Peyer's patch (tissue), 4 donors: ENCODE data around the gene PKN1. TPM values are rescaled to one million over a fixed set of nuclear protein-coding genes. Genes with fewer than 3 reads are reported as not detected.

Experiments used
- DNase-seq, 3 donors: peaks; one replicate each; pipeline ENCODE4 v3.0.0-alpha.2; 2017 to 2019
- H3K27ac ChIP-seq, 4 donors: fragments of 200-600 bp; sonication (generic); one replicate each; pipeline ENCODE4 v1.5.1; 2016 to 2019
- H3K27me3 ChIP-seq, 2 donors: fragments of 200-600 bp; sonication (generic); one replicate each; pipeline ENCODE4 v1.5.1; 2019
- H3K36me3 ChIP-seq, 3 donors: fragments of 200-600 bp; sonication (generic); one replicate each; pipeline ENCODE4 v1.5.1; 2016 to 2019
- H3K4me1 ChIP-seq, 4 donors: fragments of 200-600 bp; sonication (generic); one replicate each; pipeline ENCODE4 v1.5.1; 2016 to 2019
- H3K4me3 ChIP-seq, 4 donors: fragments of 200-600 bp; sonication (generic); 1 replicate in 3 of 4; 2 replicates in 1 of 4; pipeline ENCODE4 v1.5.1; 2016 to 2019; ENCODE audit warnings: mild to moderate bottlenecking in 1 of 4
- H3K9me3 ChIP-seq, 4 donors: fragments of 200-600 bp; sonication (generic); one replicate each; pipeline ENCODE4 v1.5.1; 2016 to 2019; ENCODE audit warnings: mild to moderate bottlenecking in 1 of 4
- CTCF ChIP-seq, 6 experiments: fragments of 450-650 bp in 4 of 6; fragments of 200-600 bp in 2 of 6; sonication (generic) in 1 of 6; IDR thresholded peaks; one replicate each; pipeline ENCODE4 v1.5.1; 2017 to 2019; ENCODE audit warnings: antibody characterized with exemption in 6 of 6, mild to moderate bottlenecking in 3 of 6, moderate library complexity in 1 of 6
- POLR2A ChIP-seq, 2 donors: fragments of 450-650 bp; IDR thresholded peaks; one replicate each; pipeline ENCODE4 v1.5.1; 2017; ENCODE audit warnings: antibody characterized with exemption in 2 of 2, mild to moderate bottlenecking in 2 of 2, moderate library complexity in 2 of 2
- total RNA-seq, 4 donors: library from RNA; depleted of rRNA; stranded (reverse); fragments of >200 nt; gene quantifications; one replicate each; pipeline ENCODE4 v1.1.0, GENCODE V29; 2016

PKN1 gene
- total RNA-seq, 4 donors from 2014 or later = 13.1 to 140 (median 28.2) TPM

GRCh38 chr19:14473978-14474578, 41.0 kb downstream of the PKN1 start:
- Histone ChIP-seq H3K4me1 (peaks cover 0 to 43% (median 18%) of the 10 kb centered on the region in 4 donors), H3K9me3 (no peaks in the 10 kb centered on the region), H3K36me3 (peaks cover 0 to 38% (median 0%) of the 10 kb centered on the region in 3 donors), H3K27ac (no peak overlapping the region), H3K4me3 (peak overlapping the region in 2 of 4 donors; percentile 34 to 36), H3K27me3 (peaks cover 0 to 3% of the 10 kb centered on the region in 2 donors)
- TF ChIP-seq CTCF (IDR thresholded peaks at IDR 0.05) (no peak), POLR2A (IDR thresholded peaks at IDR 0.05) (no peak)
- DNase-seq = no peak

GRCh38 chr19:14474827-14475226, 41.7 kb downstream of the PKN1 start:
- H3K9me3 ChIP-seq = no peaks in the 10 kb centered on the region
- peak overlapping the region in 3 of 4 donors; percentile 1 to 57 (median 40) for H3K27ac ChIP-seq
- peaks cover 0 to 38% (median 0%) of the 10 kb centered on the region in 3 donors for H3K36me3 ChIP-seq
- peaks cover 0 to 3% of the 10 kb centered on the region in 2 donors for H3K27me3 ChIP-seq
- peaks cover 0 to 43% (median 18%) of the 10 kb centered on the region in 4 donors for H3K4me1 ChIP-seq
- H3K4me3 ChIP-seq = peak overlapping the region in 1 of 4 donors; percentile 11
- no peak for DNase-seq
- no peak for TF ChIP-seq CTCF (IDR thresholded peaks at IDR 0.05)
- TF ChIP-seq POLR2A (IDR thresholded peaks at IDR 0.05) = no peak

GRCh38 chr19:14475251-14476073, 42.4 kb downstream of the PKN1 start, which contains the start of gene PTGER1:
Gene PTGER1 (minus strand): TSS chr19:14475354. CDS start chr19:14474320, 1,034 bp downstream.
- peak within 1 kb of the TSS in 3 of 4 donors; percentile 30 to 57 (median 40) for H3K27ac ChIP-seq
- peaks cover 0 to 38% (median 0%) of the 10 kb centered on the region in 3 donors for H3K36me3 ChIP-seq
- H3K4me1 ChIP-seq = peaks cover 0 to 45% (median 18%) of the 10 kb centered on the region in 4 donors
- H3K9me3 ChIP-seq = no peaks in the 10 kb centered on the region
- no peak for DNase-seq
- peaks cover 0 to 3% of the 10 kb centered on the region in 2 donors for H3K27me3 ChIP-seq
- TF ChIP-seq POLR2A (IDR thresholded peaks at IDR 0.05) (no peak), CTCF (IDR thresholded peaks at IDR 0.05) (peak in 2 of 6 experiments; percentile 8 to 24)
- peak within 1 kb of the TSS in 1 of 4 donors; percentile 11 for H3K4me3 ChIP-seq

- DNase-seq = no peak
- TF ChIP-seq CTCF (IDR thresholded peaks at IDR 0.05) (no peak), POLR2A (IDR thresholded peaks at IDR 0.05) (no peak)
- no peak overlapping the region for H3K4me3 ChIP-seq
- peaks cover 0 to 45% (median 18%) of the 10 kb centered on the region in 4 donors for H3K4me1 ChIP-seq
- no peaks in the 10 kb centered on the region for H3K9me3 ChIP-seq
- peaks cover 0 to 33% (median 0%) of the 10 kb centered on the region in 3 donors for H3K36me3 ChIP-seq
- H3K27me3 ChIP-seq = peaks cover 0 to 3% of the 10 kb centered on the region in 2 donors
- H3K27ac ChIP-seq = peak overlapping the region in 3 of 4 donors; percentile 30 to 57 (median 40)
These were observed 43.2 kb downstream of the PKN1 start for GRCh38 chr19:14476327-14476672.

- Histone ChIP-seq H3K9me3 (no peaks in the 10 kb centered on the region), H3K27ac (peak overlapping the region in 2 of 4 donors; percentile 40 to 57), H3K36me3 (peaks cover 0 to 35% (median 0%) of the 10 kb centered on the region in 3 donors), H3K4me3 (no peak overlapping the region), H3K4me1 (peaks cover 0 to 44% (median 18%) of the 10 kb centered on the region in 4 donors), H3K27me3 (peaks cover 0 to 3% of the 10 kb centered on the region in 2 donors)
- TF ChIP-seq CTCF (IDR thresholded peaks at IDR 0.05) (no peak), POLR2A (IDR thresholded peaks at IDR 0.05) (no peak)
- peak in 2 of 3 donors; percentile 31 to 69 for DNase-seq
These were observed 43.7 kb downstream of the PKN1 start for GRCh38 chr19:14476673-14477401.
